DOHH2 (cell line): ENCODE data around the gene EMP3.

Experiments used
- EZH2phosphoT487 ChIP-seq: fragments of 200-600 bp; sonication (generic); IDR thresholded peaks from 2 replicates; pipeline ENCODE4 v1.6.1; 2017; ENCODE audit warnings: borderline replicate concordance, mild to moderate bottlenecking, antibody characterized with exemption, low read length, moderate library complexity, mixed read lengths
- TF ChIP-seq, protein P1 (sequence below): fragments of 200-600 bp; sonication (generic); IDR thresholded peaks from one replicate; pipeline ENCODE4 v1.5.1; 2014; ENCODE audit warnings: antibody characterized with exemption, mild to moderate bottlenecking, low read depth, low read length; ENCODE audit not compliant: poor library complexity, severe bottlenecking

- TF ChIP-seq EZH2phosphoT487: no peak
- TF ChIP-seq, protein P1, sequence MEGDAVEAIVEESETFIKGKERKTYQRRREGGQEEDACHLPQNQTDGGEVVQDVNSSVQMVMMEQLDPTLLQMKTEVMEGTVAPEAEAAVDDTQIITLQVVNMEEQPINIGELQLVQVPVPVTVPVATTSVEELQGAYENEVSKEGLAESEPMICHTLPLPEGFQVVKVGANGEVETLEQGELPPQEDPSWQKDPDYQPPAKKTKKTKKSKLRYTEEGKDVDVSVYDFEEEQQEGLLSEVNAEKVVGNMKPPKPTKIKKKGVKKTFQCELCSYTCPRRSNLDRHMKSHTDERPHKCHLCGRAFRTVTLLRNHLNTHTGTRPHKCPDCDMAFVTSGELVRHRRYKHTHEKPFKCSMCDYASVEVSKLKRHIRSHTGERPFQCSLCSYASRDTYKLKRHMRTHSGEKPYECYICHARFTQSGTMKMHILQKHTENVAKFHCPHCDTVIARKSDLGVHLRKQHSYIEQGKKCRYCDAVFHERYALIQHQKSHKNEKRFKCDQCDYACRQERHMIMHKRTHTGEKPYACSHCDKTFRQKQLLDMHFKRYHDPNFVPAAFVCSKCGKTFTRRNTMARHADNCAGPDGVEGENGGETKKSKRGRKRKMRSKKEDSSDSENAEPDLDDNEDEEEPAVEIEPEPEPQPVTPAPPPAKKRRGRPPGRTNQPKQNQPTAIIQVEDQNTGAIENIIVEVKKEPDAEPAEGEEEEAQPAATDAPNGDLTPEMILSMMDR: no peak
Observed at GRCh38 chr19:48297975-48298374, 27.4 kb upstream of the EMP3 start.
